Erythroblast (primary cell): ENCODE results near the gene DYNC1I1.

Experiments
- DNase-seq, 2 experiments: peaks; one replicate each; lab custom pipeline; 2025; lab: John Stamatoyannopoulos, UW
- GATA1 ChIP-seq: IDR thresholded peaks from 2 replicates; pipeline ENCODE4 v1.6.1; 2011; ENCODE audit warnings: low read depth, mild to moderate bottlenecking, control low read depth, low read length, moderate library complexity
- POLR2A ChIP-seq: IDR thresholded peaks from 2 replicates; pipeline ENCODE4 v1.6.1; 2011; ENCODE audit warnings: mild to moderate bottlenecking, low read length

DYNC1I1 gene

DNA sequence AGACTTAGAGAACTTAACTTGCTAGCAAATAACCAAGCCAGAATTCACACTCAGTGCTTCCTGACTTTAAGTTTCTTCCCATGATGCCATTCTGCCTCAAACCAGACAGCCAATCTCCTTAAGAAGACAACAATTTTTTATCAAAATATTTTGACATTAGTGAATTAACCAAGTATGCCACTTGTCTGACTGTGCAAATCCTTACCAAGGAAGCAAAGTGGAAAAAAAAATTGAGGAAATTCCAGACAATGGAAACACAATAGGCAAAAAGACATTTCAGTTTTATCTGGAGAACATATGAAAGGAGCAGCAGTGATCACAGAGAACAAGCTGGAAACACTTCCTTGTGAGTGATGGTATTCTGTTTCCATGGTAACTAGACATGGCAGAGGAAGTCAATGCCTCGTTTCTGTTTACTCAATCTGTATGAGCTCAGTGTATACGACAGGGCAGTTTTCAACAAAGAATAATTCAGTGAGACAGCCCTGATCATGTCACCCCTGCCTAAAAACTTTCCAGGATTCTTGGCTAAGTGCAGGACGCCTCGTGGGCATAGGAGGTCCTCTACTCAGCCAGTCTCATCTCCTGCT, 114.2 kb downstream of the DYNC1I1 start:
- no peak for TF ChIP-seq GATA1
- TF ChIP-seq POLR2A: no peak
- DNase-seq: no peak

DNA sequence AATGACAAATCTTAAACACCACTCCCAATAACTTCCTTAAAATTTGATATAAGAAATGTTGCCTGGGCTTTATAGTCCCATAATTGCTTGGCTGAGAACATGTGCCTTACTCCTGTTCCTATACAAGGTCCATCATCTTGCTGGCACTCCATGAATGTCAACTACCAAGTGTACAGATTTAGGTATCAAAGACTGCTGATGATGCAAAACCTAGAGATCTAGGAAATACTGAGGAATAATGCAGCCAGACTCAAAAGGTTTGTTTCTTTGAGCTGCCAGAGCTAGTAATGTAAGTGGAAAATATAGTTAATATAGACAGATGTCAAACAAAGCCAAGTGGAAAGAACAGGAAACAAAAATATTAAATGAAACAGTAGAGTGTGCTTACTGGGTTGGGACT, 121.1 kb downstream of the DYNC1I1 start:
- DNase-seq: no peak
- TF ChIP-seq GATA1: no peak

GRCh38 chr7:95897557-95898251, 125.3 kb downstream of the DYNC1I1 start:
- TF ChIP-seq GATA1: no peak
- TF ChIP-seq POLR2A: no peak
- no peak for DNase-seq

DNA sequence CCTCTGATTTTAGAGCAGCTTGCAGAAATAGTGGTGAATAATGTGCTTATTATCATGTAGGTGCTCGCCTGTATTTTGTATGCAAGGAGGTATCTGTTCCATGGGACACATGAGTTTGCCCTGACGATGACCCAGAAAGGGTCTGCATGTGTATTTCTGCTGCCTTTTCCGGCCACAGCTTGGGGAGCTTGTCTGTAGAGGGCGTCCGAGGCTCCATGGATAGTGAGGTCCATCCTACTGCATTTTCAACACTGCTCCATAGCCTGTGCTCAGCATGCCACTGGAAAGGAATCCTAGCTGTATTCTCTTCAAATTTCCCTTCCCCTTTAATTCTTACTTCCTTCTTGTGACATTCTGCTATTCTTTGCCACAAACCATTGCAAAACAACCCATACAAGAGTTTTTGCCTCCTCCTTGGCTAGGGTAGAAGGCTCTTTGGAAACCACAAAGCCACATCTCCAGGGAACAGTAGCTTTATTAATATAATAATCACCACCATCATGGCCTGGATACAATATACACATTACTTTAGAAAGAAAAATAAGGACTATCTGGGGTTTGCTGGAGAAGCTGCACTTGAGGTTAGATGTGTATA, 127.7 kb downstream of the DYNC1I1 start:
- no peak for DNase-seq
- no peak for TF ChIP-seq POLR2A
- no peak for TF ChIP-seq GATA1

- TF ChIP-seq POLR2A: no peak
- TF ChIP-seq GATA1: no peak
- DNase-seq: no peak
Measured at GRCh38 chr7:95901006-95901405, 128.7 kb downstream of the DYNC1I1 start.

DNA sequence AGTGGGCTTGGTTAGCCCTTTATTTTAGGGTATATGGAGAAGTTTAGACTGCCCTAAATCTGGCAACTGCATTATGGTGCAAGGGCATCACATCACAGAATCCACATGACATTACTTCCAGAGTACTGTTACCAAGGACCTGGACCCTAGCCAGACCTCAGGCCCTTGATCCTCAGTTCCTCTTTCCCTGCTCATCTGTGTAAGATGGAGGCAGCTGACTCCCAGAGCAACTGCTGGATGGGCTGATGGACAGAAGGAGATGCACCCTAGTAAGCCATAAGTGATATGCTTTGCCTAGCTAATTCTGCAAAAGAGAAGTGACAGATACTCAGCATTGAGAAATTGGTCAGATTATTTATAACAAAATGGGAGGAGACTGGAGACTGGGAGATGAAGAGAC, 131.7 kb downstream of the DYNC1I1 start:
- TF ChIP-seq POLR2A: no peak
- no peak for TF ChIP-seq GATA1
- no peak for DNase-seq

DNA sequence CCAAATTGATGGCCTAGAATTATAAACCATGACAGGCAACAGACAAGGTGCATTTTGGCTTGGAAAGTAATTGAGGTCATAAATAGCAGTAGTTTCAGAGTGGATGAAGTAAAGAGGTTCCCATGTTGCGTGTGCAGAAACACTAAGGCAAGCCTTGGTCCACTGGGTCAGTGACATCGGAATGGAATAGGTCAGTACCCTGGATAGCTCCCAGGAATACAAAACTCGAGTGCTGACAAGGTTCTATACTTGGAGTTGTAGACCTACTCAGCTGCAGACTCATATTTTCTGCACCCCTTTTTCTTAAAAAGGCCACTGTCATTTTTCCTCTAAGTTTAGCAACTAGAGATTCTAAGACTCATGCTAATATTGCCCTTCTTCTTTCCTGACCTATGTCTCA, 132.8 kb downstream of the DYNC1I1 start:
- DNase-seq: no peak
- TF ChIP-seq GATA1: no peak
- no peak for TF ChIP-seq POLR2A

DNA sequence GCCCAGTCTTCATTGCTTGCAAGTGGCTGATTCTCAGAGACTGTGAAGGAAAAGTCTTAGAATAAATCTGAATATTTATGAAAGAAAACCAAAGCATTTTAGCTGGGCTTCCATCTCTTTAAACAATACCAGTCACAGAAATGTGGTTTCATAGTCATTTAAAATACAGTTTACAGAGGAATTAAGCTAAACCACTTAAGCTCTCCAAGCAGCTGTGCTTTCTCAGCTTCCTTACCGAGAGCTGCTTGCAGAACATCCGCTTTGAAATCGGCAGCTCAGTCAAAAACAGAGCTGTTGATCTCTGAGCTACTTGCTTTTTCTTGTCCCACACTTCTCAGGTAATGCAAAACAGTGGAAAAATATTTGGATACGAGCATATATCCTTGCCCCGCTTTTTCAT, 134.5 kb downstream of the DYNC1I1 start:
- DNase-seq: no peak
- TF ChIP-seq GATA1 (no peak), POLR2A (no peak)

DNA sequence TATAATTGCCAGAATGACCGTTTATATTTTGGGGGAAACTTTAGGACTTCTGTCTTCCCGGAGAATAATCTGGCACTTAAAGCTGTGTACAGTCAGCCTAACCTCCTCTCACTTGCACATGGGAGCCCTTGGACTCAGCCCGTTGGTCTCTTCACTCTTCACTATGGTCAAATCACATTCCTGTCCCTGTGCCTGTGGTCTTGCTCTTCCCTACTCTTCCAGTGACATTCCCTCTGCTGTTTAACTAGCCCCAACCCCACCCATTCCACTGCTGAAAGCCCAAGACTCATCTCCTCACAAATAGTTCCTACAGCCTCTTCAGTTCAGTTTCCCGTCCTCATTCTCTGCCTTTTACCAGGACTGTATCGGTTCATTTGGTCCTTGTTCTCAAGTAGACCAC, 135.0 kb downstream of the DYNC1I1 start:
- TF ChIP-seq GATA1 (no peak), POLR2A (no peak)
- DNase-seq: no peak

DNA sequence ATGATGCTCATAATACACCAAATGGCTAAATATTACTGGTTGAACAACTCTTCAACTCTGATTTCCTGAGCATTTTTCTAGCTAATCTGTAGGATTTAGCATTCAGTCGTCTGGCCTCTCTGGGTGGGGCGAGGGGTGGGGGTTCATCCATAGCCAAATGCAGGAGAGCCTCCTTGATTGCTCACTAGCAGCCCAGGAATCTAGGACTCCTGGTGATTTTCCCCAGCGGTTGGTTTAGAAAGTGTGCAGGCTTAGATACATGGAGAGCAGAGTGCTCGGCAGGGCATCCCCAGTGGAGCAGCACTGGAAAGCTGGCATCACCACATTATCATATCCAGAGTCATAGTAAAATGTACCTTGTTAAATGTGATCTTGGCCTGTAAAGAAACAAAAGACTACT, 136.1 kb downstream of the DYNC1I1 start:
- DNase-seq: no peak
- TF ChIP-seq GATA1 (no peak), POLR2A (no peak)

- DNase-seq: no peak
- TF ChIP-seq POLR2A (no peak), GATA1 (no peak)
Measured at GRCh38 chr7:95910341-95910740, 138.0 kb downstream of the DYNC1I1 start.

DNA sequence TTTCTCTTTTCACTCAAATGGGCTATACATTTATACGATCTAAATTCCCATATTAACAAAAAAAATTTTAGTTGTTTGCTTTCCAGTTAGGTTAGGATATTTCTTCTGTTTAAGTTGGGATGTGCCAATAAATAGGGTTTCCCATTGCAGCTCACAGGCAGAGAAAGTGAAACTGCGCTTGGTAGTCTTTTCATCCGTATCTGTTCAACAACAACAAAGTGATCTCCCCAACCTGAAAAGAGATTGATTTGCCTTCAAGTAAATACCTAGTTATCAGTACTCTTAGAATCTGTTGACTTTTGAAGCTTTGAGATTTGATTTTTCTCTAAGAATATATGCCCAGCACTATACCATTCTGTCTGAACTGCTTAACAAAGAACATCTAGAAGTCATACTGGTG, 143.4 kb downstream of the DYNC1I1 start:
- TF ChIP-seq GATA1 (no peak), POLR2A (no peak)
- DNase-seq: no peak

- DNase-seq: peak; percentile 61 to 81
- TF ChIP-seq GATA1 (no peak), POLR2A (no peak)
Measured at GRCh38 chr7:95916573-95917297, 144.4 kb downstream of the DYNC1I1 start.

GRCh38 chr7:95917634-95918033, 145.3 kb downstream of the DYNC1I1 start:
- DNase-seq: no peak
- no peak for TF ChIP-seq GATA1
- no peak for TF ChIP-seq POLR2A
